ENCODE data around the gene NRIP1.
A peak's percentile ranks its signal among the peaks of the same experiment; 100 is the strongest.
"Not testable (repeated sequence)": the region's sequence is repeated elsewhere in the genome, so short reads cannot be mapped to it uniquely, and the experiment has no call there.

NRIP1 gene

DNA sequence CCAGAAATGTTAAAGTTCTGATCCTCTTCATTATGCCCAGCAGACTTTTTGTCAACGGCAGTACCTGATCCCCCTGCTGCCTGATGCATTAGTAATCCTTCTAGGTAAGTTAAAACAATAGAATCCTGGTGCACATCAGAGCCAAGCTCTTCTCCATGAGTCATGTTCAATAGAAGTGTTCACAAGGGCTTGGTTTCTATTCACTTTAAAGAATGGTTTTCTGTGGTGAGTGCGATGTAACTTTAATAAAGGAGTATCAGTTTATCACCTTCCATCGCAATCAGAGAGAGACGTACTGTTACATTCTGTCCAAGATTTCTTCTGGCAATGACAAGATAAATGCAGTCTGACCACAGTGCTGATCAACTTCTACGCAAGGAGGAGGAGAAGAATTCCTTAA lies 96.8 kb downstream of the NRIP1 start:
- DNase-seq, result no peak

DNA sequence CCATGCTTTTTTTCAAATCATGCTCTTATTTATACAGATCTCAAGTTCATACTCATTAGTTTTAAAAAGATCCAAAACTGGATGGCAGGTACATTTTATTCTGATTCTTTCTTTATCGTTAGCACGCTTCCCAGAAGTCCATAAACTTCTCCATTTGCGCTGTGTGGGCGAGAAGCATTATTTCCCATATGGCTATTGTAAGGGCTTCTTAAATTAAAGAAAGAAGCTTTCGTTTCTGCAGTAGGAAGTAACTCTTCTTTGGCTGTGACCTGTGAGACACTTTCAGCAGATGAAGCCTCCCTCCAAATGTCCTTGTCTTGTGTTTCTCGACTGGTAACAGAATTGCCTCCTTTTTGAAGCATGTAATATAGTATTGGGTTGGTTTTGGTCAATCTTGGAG lies 100.2 kb downstream of the NRIP1 start:
- DNase-seq, result no peak

DNA sequence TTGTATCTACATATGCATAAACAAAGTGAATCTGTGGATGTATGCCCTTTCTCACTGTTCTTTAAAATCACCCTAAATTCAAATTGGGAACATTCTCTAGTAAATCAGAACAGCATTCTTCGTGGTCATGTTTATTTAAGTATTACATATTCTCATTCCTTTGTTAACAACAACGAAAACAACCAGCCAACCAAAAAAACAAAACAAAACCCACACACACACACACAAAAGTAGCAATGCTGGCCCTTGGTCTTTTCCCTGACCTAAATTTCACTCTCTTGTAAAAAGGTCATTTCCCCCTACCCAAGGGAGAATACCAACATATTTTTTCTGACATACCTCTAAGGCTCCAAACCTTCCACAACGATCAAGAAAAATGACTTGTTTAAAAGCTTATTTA lies 102.6 kb downstream of the NRIP1 start:
- no peak for DNase-seq

DNA sequence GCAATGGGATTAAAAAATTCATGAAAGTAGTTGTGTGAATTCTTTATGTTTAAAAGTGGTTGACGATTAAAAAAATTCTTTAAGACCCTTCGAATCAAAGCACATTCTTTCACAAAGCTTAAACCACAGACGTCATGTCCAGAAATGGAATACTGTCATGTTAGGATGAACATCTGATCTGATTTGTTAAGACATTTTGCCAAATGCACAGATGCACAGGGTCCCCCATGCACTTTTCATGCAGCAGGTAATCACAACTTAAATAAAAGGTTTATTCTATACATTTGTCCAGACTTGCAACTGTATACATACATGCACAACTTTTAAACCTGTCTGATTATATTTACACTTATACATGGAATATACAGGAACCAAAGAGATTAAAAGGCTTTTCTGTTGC lies 103.3 kb downstream of the NRIP1 start:
- DNase-seq, result no peak

DNA sequence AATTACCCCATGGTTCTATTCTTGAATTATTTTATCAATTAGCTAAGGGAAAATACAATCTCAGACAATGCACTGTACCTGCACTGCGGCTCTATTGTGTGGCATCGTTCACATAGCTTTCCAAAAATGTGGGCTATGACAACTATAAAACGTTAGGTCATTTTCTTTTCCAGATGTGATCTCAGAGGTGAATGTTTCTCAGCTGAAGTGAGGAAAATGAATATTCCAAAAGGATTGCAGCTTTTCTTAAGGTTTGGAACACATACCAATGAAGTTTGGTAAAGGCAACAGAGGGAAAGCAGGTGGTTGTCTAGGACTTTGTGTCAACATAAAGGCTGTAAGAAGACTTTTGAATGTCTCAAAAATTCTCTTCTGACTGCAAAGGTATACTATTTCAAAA lies 105.5 kb downstream of the NRIP1 start:
- DNase-seq, result no peak

DNA sequence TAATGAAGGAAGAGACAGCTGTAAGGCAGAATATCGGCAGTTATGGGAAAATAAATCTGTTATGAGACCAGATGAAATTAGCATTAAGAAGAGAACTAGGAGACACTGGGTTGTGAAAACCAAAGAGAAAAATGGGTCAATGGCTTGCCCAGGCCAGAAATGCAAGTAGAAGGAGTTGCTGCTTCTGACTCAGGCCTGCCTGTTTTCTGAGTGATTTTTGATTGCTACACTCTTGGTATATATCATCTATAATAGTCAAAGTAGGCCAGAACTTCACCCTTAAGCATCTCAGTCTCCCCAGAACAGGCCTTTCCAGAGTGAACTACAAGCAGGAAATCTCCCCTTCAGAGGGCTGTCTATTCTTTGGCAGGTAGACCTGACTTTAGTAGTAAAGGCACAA lies 107.0 kb downstream of the NRIP1 start:
- no peak for DNase-seq

DNA sequence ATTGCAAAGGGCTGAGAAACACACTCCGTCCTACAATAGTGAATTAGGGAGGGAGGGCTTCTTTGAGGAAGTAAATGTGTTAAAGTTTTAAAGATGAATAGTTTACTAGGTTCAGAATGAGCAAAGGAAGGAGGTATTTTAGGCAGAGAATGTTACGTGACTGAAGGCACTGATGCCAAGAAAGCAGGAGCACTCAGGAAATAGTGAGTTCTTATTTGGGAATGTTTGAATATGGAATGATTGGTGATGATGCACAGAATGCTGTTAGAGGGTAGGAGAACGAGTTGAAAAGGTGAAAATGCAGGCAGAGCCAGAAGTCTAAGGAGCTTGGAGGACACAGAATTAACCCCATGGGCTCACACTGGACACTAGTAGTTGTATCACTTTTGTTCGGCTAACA lies 108.0 kb downstream of the NRIP1 start:
- no peak for DNase-seq

DNA sequence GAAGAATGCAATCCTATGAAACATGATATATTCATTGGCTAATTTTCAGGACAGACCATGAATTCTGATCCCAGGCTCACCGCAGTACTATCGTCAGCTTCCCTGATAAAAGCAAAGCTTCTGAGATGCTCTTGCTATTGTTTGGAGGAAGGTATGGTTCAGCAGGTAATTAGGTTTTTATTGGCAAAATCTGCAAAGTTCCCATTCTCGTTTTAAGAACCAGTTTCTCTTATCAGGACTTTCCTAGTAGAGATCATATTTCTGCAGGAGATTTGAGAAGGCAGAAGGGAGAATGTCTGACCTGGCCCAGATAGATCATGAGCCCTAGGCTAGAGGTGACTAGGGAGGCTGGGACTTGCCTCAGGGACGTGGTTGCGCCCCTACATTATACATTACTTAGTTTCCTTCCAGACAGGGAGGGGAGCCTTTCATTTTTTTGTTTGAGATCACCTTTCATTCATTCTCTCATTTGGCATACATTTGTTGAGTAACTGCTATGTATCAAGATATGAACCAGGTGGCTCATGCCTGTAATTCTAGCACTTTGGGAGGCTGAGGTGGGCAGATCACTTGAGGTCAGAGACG lies 108.8 kb downstream of the NRIP1 start:
- no peak for DNase-seq

DNA sequence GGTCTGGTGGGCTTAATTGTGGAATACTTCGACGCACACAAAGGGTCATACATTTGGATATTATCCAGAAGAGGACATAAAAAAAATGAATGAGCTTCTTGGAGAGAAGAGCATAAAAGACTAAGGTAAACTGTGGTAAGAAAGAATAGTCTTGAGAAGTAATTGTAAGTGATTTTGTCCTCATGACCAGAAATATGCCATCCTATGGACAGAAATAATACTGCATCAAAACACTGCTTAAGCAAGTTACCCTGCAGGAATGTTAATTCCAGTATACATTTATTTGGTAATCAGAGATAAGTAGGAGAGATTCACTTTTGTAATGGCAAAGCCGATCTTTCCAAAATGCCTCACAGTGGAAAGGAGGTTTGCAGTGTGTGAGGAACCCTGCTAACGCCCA lies 111.9 kb downstream of the NRIP1 start:
- peak; percentile 5 for DNase-seq

DNA sequence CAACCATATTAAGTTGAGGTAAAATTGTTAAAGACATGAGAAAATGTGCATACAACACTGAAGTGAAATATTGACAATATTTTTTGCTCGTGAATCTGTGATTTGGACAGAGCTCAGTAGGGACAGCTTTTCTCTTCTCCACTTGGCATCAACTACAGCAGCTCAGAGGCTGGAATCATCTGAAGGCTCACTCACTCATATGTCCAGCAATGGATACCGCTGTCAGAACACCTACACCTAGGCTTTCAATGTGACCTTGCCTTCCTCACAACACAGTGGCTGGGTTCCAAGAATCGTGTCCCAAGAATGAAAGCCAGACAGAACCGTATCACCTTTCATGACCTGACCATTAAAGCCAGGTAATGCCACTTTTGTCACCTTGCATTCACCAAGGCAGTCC lies 115.2 kb downstream of the NRIP1 start:
- DNase-seq, result no peak

DNA sequence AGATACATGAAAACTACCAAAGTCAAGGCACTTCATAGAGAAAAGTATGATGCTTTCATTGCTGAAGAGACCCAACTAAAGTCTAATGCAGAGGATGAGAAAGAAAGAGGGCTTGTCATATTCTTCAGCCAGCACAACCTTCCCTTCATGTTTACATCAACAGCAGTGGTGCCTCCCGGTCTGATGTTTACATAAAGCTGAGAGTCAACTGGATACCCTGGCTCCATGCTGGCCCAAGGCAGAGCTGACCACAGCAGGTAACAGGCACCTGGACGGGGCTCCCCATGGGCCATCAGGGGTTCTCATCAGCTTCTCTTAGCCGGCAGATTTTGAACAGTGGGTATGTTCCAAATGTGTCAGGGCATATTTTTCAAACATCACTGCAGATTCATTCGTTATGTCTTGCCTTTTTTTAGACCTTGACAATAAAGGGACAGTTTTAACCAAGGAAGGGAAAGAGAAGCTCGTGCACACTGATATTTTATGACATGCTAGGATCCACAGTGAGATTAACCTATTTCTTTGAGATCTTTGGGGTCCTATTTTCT lies 117.1 kb downstream of the NRIP1 start:
- DNase-seq, result no peak

DNA sequence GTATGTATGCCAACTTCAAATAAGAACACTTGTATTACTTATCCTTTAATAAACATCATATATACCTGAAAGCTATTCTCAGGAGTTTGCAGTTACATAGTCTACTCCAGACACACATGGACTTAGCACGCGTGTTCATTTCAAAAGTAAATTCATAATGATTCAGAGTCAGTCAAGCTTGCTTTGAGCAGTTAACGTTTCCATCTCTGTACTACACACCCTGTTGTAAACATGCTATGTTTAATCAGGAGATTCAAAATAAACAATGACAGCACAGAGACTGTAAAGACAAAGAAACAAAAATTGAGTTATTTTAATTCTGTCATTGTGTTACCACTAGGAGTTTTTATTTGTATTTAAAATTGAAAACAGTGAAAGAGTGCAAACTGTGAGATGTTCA lies 119.6 kb downstream of the NRIP1 start:
- no peak for DNase-seq

DNA sequence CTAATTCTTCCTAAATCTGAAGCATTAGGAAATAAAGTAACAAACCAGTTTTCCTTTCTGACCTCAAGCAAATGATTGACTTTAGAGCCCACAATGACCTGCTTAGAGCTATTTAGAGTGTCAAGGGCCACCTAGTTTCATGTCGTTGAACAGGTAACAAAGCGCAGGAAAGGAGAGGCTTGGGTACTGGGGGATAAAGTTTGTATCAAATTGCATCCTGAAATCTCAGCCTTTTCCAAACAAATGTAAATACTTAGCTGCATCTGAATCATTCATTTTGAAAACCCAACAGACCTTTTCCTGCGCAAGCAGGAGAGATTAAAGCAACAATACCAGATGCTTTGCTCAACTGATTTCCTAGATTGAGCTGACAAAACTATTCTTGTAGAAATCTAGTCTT lies 121.2 kb downstream of the NRIP1 start:
- no peak for DNase-seq

DNA sequence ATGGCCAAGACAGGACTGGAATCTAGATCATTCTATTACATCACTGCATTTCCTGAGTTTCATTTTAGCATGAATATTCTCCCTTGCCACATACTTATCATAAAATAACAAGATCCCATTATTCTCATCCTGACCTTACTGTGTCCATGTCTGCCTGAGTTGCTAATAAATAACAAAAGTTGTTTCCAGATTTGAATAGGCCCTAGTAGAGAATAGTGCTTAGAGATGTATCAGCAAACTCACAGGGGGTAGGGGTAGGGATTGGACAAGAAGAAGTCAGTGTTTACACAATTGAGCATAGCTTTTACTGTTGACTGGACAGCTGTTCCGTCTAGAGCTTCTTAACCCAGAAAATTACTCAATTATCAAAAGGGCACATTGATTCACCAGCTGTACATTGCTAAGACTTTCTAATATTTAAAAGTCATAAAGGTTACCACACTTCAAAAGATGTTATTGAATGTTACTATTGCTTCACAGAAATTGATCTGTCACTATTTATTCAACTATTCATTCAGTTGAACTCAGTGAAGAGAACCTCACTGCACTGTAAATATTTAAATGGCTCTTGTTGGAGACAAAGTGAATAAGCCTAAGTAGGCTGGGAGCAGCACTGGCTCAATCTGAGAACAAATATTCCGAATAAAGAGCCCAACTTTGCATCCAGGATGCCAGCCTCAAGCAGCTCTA lies 121.9 kb downstream of the NRIP1 start:
- DNase-seq, result no peak

DNA sequence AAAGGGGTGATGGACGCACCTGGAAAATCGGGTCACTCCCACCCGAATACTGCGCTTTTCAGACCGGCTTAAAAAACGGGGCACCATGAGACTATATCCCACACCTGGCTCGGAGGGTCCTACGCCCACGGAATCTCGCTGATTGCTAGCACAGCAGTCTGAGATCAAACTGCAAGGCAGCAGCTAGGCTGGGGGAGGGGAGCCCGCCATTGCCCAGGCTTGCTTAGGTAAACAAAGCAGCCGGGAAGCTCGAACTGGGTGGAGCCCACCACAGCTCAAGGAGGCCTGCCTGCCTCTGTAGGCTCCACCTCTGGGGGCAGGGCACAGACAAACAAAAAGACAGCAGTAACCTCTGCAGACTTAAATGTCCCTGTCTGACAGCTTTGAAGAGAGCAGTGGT lies 137.5 kb downstream of the NRIP1 start:
- not testable (repeated sequence) for DNase-seq

DNA sequence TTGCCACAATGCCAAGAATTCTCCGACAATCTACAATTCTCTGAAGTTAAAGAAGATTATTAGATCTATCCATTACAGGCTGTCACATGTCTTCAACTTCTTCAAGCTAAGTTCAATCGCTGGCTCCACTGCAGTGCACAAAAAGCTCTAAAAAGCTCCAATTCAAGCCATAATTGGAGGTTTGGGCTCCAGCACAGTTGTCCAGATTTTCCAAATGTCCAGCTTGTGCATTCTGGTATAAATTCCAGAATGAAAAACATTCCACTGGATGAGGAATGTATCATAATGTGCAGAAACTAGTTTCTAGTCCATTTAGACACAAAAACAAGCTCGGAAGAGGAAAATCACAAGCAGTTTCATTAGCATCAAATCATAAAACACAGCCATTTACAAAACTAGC lies 138.6 kb downstream of the NRIP1 start:
- no peak for DNase-seq

DNA sequence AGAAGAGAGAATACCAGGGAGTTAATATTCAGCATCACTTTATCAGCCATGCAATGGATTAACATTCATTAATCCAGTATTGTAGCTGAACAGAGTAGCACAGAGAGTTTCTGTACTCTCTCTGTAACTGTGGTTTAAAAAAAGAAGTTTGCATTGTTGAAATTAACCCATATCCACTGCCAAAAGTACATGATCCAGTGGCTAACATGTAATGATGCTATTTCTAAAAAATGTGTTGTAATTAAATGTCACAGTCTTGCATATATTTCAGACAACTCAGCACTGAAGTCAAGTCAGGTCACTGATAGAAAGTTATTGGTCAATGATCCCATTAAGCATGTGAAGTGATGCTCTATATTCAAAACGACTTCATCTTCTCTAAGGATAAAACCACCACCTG lies 141.3 kb downstream of the NRIP1 start:
- DNase-seq, result no peak

DNA sequence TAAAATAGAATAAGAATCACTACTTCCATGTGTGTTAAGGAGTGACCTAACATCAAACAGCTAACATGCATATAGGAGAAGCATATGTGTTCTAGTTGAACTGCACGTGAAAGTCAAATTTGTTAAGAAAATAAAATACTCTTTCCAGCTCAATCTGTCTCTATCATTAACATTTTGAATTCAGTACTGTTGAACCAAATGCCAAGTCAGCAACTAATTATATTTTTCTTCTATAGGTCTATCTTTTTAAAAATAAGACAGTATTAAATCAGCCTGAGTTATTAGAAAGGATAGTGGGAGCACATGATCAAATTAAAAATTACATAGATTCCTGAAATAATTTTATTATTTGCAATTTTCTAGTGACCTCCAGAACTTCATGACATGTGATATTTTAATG lies 141.8 kb downstream of the NRIP1 start:
- no peak for DNase-seq

DNA sequence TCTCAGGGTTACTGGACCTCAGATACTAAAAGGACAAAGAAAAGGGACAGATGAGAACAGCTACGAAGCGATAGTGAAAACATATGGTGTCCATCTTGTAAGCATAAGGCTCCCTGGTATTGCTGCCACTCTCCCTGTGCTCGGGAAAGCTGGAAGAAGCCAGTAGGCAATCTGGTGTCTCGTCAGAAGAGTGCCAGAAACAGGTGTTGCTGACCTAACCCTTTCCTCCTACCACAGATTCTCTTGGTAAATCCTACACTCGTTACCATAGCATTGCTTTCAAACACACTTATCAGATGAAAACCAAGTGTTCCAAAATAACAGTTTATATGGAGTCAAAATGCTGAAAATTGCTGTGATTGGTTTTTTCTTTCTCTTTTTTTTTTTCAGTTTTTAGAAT lies 146.3 kb downstream of the NRIP1 start:
- no peak for DNase-seq

DNA sequence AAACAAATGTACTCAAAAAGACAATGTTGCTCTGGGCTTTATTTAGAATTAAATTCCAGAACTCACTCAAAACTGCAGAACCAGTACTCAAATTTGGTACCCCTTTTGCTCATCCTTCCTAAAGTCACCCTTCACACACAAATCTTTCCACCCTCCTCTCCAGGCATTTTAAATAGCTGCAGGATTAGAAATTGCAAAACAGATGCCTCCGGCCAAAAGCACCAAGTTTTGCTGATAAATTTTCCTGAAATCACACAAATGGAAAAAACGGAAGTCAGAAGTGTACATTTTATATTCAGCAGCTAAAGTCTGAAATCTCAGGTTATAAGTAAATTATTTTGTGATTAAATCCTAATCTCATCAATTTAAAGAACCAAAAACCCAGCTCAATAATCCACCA lies 147.0 kb downstream of the NRIP1 start:
- DNase-seq, result no peak

DNA sequence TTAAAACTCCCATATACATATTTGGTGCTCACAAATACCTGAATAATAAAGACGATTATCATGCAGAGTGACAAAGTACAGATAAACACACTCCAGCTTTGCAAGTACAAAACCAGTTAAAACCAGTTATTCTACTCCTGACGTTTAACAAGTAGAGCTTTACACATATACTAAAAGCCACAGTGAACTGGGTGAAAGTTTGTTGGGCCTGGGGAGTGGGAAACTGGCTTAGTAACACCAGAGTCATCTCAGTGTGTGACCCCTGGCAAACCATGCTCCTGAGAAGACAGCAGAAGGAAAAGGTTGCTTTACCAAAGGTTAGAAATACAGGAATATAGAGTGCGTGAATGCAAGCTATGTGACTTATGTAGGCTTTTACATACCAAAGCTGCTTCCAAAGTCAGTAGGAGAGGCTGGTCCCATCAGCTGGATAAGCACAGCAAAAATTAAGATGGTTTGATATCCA lies 148.1 kb downstream of the NRIP1 start:
- DNase-seq, result no peak

DNA sequence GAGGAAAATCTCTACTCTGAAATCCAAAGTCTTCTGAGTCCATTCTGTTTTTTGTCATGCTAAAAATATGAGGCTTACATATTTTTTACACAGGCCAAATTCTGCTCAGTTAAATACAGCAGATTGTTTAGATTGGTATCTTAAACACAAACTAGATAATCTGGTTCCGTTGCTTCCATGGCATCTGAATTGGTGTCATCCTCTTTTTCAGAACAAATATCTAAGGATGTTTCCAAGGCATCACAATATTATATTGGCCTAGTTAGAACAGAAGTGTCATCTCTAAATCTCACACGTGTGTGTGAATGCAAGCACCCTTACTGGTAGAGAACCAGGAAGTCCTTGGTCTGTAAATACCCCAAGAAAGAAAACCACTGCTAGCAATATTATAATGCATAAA lies 151.2 kb downstream of the NRIP1 start:
- no peak for DNase-seq

DNA sequence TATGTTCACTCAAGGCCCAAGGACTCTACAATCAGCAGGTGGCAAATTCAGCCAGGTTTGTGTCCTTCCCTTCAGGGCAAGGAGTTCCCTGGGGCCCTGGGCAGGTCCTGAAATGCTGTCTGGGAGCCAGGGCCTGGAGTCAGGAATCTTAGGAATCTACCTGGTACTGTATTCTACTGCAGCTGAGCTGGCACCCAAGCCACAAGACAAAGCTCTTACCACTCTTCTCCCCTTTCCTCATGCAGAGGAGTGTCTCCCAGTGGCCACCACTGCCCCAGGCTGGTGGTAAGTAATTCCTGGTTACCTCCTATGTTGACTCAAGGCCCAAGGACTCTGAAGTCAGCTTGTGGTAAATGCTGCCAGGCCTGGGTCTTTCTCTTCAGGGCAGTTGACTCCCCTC lies 153.4 kb downstream of the NRIP1 start:
- no peak for DNase-seq

All from OCI-M1 (cell line).